Omental fat pad (tissue), 4 donors: ENCODE results near the gene KCNIP1. TPM values are rescaled to one million over a fixed set of nuclear protein-coding genes. Genes with fewer than 3 reads are reported as not detected.

Experiments
- ATAC-seq: fragments of 150-250 bp; one replicate; pipeline ENCODE4 v1.9.1; 2016; ENCODE audit warnings: mild to moderate bottlenecking, moderate library complexity; ENCODE audit not compliant: low FRiP score
- DNase-seq: peaks from one replicate; pipeline ENCODE4 v3.0.0-alpha.2; 2019; ENCODE audit warnings: low spot score
- CTCF ChIP-seq, 3 donors: fragments of 450-650 bp; IDR thresholded peaks; one replicate each; pipeline ENCODE4 v1.5.1; 2016 to 2017; ENCODE audit warnings: antibody characterized with exemption in 3 of 3, mild to moderate bottlenecking in 3 of 3, moderate library complexity in 2 of 3
- total RNA-seq, 4 donors: library from RNA; depleted of rRNA; stranded (reverse); fragments of >200 nt; gene quantifications; one replicate each; pipeline ENCODE4 v1.1.0, GENCODE V29; 2016

The KCNIP1 gene
- total RNA-seq, 4 donors from 2014 or later, result 0.25 TPM; not detected in 3

GRCh38 chr5:170738840-170739239 lies 235.0 kb downstream of the KCNIP1 start:
- TF ChIP-seq CTCF (IDR thresholded peaks at IDR 0.05), result no peak
- no peak for ATAC-seq
- no peak for DNase-seq

- DNase-seq (no peak), ATAC-seq (no peak)
- TF ChIP-seq CTCF (IDR thresholded peaks at IDR 0.05), result no peak
Measured at GRCh38 chr5:170739446-170739845, 235.6 kb downstream of the KCNIP1 start.

GRCh38 chr5:170740551-170741205 lies 236.9 kb downstream of the KCNIP1 start:
- no peak for TF ChIP-seq CTCF (IDR thresholded peaks at IDR 0.05)
- ATAC-seq (no peak), DNase-seq (no peak)

GRCh38 chr5:170741801-170742200 lies 238.0 kb downstream of the KCNIP1 start:
- ATAC-seq (no peak), DNase-seq (no peak)
- no peak for TF ChIP-seq CTCF (IDR thresholded peaks at IDR 0.05)

GRCh38 chr5:170743876-170744212 lies 240.0 kb downstream of the KCNIP1 start:
- DNase-seq, result no peak

GRCh38 chr5:170745481-170746071 lies 241.8 kb downstream of the KCNIP1 start:
- peak; percentile 25 for ATAC-seq
- DNase-seq, result no peak

More at GRCh38 chr5:170743876-170744212, 240.0 kb downstream of the KCNIP1 start:
- ATAC-seq, result no peak
- no peak for TF ChIP-seq CTCF (IDR thresholded peaks at IDR 0.05)

More at GRCh38 chr5:170745481-170746071, 241.8 kb downstream of the KCNIP1 start:
- TF ChIP-seq CTCF (IDR thresholded peaks at IDR 0.05), result no peak
